Uterus (tissue), 4 donors: ENCODE data around the gene CCDC112. TPM values are rescaled to one million over a fixed set of nuclear protein-coding genes. Genes with fewer than 3 reads are reported as not detected.
A peak's percentile ranks its signal among the peaks of the same experiment; 100 is the strongest.

Experiments
- DNase-seq, 2 donors: peaks; one replicate each; pipeline ENCODE4 v3.0.0-alpha.2; 2019 to 2020
- H3K27ac ChIP-seq, 2 donors: fragments of 200-600 bp; sonication (generic); 1 replicate in 1 of 2; 2 replicates in 1 of 2; pipeline ENCODE4 v1.5.1; 2016 to 2018
- H3K27me3 ChIP-seq, 2 donors: fragments of 200-600 bp; sonication (generic); one replicate each; pipeline ENCODE4 v1.5.1; 2018 to 2019; ENCODE audit warnings: control low read depth in 1 of 2
- H3K36me3 ChIP-seq, 2 donors: fragments of 200-600 bp; sonication (generic); one replicate each; pipeline ENCODE4 v1.5.1; 2019; ENCODE audit warnings: control low read depth in 1 of 2
- H3K4me1 ChIP-seq, 2 donors: fragments of 200-600 bp; sonication (generic); one replicate each; pipeline ENCODE4 v1.5.1; 2018 to 2019; ENCODE audit warnings: control low read depth in 1 of 2
- H3K4me3 ChIP-seq, 2 donors: fragments of 200-600 bp; sonication (generic); 1 replicate in 1 of 2; 2 replicates in 1 of 2; pipeline ENCODE4 v1.5.1; 2018 to 2019; ENCODE audit warnings: mild to moderate bottlenecking in 1 of 2
- H3K9me3 ChIP-seq, 2 donors: fragments of 200-600 bp; sonication (generic); one replicate each; pipeline ENCODE4 v1.5.1; 2019; ENCODE audit warnings: control low read depth in 1 of 2
- POLR2A ChIP-seq, 2 donors: fragments of 450-650 bp; IDR thresholded peaks; one replicate each; pipeline ENCODE4 v1.6.1; 2016; ENCODE audit warnings: antibody characterized with exemption in 2 of 2, mild to moderate bottlenecking in 1 of 2, moderate library complexity in 1 of 2
- intact Hi-C: fragments of 100-400 bp; cut with DNase I; formaldehyde crosslinking; loops from one replicate; pipeline ENCODE4 v1.15.1; 2023; ENCODE audit warnings: low total_unique reads
- total RNA-seq, 4 donors: library from RNA; depleted of rRNA in 3 of 4; stranded (reverse); fragments of >200 nt in 3 of 4; gene quantifications; one replicate each; pipeline versions ENCODE4 v1.1.0 to v1.2.4, GENCODE V29; 2014 to 2023
- TF ChIP-seq, protein P1 (sequence below), 4 experiments: fragments of 200-600 bp in 2 of 4; fragments of 450-650 bp in 2 of 4; sonication (generic) in 2 of 4; IDR thresholded peaks; one replicate each; pipeline ENCODE4 v1.5.1; 2016 to 2019; ENCODE audit warnings: antibody characterized with exemption in 4 of 4, mild to moderate bottlenecking in 2 of 4, moderate library complexity in 1 of 4
- donor health status: DM: yes; HTN: yes; CAD: no.

CCDC112 gene
- total RNA-seq, 4 donors from 2014 or later, result 5.3 to 28.5 (median 16.3) TPM

DNA sequence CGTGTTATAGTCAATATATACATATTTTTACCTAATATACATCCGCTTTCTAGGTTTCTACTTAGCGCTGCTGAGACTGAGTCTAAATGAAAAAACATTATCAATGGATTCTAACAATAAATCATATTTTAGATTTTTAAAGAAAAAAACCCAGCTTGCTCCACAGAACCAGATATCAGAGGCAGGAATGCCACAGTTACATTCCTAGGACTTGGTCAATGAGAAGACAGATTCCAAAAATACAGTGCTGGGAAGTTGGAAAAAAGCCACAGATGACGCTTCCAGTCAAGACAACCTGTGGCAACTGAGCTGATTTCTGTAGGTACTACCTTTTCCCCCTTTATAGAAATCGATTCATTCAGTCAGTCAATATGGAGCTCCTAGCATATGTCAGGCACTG lies 577 bp upstream of the CCDC112 start:
- peak overlapping the region in 1 of 2 donors; percentile 23 for H3K27ac ChIP-seq
- intact Hi-C loops, result no loop called here
- no peaks in the 10 kb centered on the region for H3K36me3 ChIP-seq
- H3K9me3 ChIP-seq, result no peaks in the 10 kb centered on the region
- no peak for TF ChIP-seq POLR2A (IDR thresholded peaks at IDR 0.05)
- TF ChIP-seq, protein P1, sequence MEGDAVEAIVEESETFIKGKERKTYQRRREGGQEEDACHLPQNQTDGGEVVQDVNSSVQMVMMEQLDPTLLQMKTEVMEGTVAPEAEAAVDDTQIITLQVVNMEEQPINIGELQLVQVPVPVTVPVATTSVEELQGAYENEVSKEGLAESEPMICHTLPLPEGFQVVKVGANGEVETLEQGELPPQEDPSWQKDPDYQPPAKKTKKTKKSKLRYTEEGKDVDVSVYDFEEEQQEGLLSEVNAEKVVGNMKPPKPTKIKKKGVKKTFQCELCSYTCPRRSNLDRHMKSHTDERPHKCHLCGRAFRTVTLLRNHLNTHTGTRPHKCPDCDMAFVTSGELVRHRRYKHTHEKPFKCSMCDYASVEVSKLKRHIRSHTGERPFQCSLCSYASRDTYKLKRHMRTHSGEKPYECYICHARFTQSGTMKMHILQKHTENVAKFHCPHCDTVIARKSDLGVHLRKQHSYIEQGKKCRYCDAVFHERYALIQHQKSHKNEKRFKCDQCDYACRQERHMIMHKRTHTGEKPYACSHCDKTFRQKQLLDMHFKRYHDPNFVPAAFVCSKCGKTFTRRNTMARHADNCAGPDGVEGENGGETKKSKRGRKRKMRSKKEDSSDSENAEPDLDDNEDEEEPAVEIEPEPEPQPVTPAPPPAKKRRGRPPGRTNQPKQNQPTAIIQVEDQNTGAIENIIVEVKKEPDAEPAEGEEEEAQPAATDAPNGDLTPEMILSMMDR (IDR thresholded peaks at IDR 0.05), result no peak
- no peaks in the 10 kb centered on the region for H3K27me3 ChIP-seq
- H3K4me1 ChIP-seq, result no peaks in the 10 kb centered on the region
- DNase-seq, result no peak
- H3K4me3 ChIP-seq, result peak overlapping the region; percentile 71 to 77

- Histone ChIP-seq H3K9me3 (no peaks in the 10 kb centered on the region), H3K27ac (peak overlapping the region; percentile 39 to 58), H3K36me3 (no peaks in the 10 kb centered on the region), H3K4me3 (peak overlapping the region; percentile 71 to 77), H3K27me3 (no peaks in the 10 kb centered on the region), H3K4me1 (no peaks in the 10 kb centered on the region)
- TF ChIP-seq, protein P1 (IDR thresholded peaks at IDR 0.05), result no peak
- TF ChIP-seq POLR2A (IDR thresholded peaks at IDR 0.05), result no peak
- intact Hi-C loops, result no loop called here
- no peak for DNase-seq
Observed at GRCh38 chr5:115295777-115296123, 704 bp downstream of the CCDC112 start.

GRCh38 chr5:115291397-115291796 lies 5.1 kb downstream of the CCDC112 start:
- H3K4me1 ChIP-seq, result no peaks in the 10 kb centered on the region
- no peaks in the 10 kb centered on the region for H3K27me3 ChIP-seq
- H3K36me3 ChIP-seq, result no peaks in the 10 kb centered on the region
- intact Hi-C loops, result no loop called here
- H3K9me3 ChIP-seq, result no peaks in the 10 kb centered on the region
- no peak overlapping the region for H3K27ac ChIP-seq
- no peak overlapping the region for H3K4me3 ChIP-seq
- no peak for TF ChIP-seq POLR2A (IDR thresholded peaks at IDR 0.05)
- TF ChIP-seq, protein P1 (IDR thresholded peaks at IDR 0.05), result no peak
- no peak for DNase-seq

- Histone ChIP-seq H3K4me3 (no peak overlapping the region), H3K27ac (no peak overlapping the region), H3K4me1 (no peaks in the 10 kb centered on the region), H3K9me3 (no peaks in the 10 kb centered on the region), H3K36me3 (no peaks in the 10 kb centered on the region), H3K27me3 (no peaks in the 10 kb centered on the region)
- intact Hi-C loops, result no loop called here
- TF ChIP-seq POLR2A (IDR thresholded peaks at IDR 0.05), result no peak
- TF ChIP-seq, protein P1 (IDR thresholded peaks at IDR 0.05), result no peak
- DNase-seq, result no peak
Observed at GRCh38 chr5:115289104-115289503, 7.3 kb downstream of the CCDC112 start.

DNA sequence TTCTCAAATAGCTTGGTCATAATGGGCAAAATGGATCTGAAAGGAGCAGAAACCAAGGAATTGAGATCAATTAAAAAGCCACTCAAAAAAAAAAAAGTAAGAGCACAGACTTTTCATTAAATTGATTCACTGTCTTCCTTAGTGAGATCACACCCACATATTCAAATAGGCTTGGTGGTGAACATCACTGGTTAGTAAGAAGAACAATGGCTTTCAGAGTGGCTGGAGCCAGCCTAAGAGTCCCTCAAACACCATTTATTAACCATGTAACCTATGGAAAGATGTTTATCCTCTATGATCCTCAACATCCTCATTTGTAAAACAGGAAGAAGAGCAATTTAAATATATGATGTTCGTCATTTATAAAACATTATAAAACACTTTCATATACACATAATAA lies 12.4 kb downstream of the CCDC112 start:
- no peak for DNase-seq
- Histone ChIP-seq H3K27me3 (no peaks in the 10 kb centered on the region), H3K4me1 (no peaks in the 10 kb centered on the region), H3K36me3 (no peaks in the 10 kb centered on the region), H3K9me3 (no peaks in the 10 kb centered on the region), H3K4me3 (no peak overlapping the region), H3K27ac (no peak overlapping the region)
- TF ChIP-seq, protein P1 (IDR thresholded peaks at IDR 0.05), result no peak
- no peak for TF ChIP-seq POLR2A (IDR thresholded peaks at IDR 0.05)
- intact Hi-C loops, result no loop called here
